OCI-LY3 (cell line): ENCODE data around the gene TNFRSF21.

Experiments used
- EZH2phosphoT487 ChIP-seq: fragments of 200-600 bp; shearing (Covaris generic); IDR thresholded peaks from 2 replicates; pipeline ENCODE4 v1.6.1; 2018; ENCODE audit warnings: antibody characterized with exemption, mixed run types, low read depth
- TF ChIP-seq, protein P1 (sequence below): fragments of 200-600, 300-600 bp; sonication (generic); IDR thresholded peaks from 2 replicates; pipeline ENCODE4 v1.5.1; 2014; ENCODE audit warnings: antibody characterized with exemption, low read length, low read depth

DNA sequence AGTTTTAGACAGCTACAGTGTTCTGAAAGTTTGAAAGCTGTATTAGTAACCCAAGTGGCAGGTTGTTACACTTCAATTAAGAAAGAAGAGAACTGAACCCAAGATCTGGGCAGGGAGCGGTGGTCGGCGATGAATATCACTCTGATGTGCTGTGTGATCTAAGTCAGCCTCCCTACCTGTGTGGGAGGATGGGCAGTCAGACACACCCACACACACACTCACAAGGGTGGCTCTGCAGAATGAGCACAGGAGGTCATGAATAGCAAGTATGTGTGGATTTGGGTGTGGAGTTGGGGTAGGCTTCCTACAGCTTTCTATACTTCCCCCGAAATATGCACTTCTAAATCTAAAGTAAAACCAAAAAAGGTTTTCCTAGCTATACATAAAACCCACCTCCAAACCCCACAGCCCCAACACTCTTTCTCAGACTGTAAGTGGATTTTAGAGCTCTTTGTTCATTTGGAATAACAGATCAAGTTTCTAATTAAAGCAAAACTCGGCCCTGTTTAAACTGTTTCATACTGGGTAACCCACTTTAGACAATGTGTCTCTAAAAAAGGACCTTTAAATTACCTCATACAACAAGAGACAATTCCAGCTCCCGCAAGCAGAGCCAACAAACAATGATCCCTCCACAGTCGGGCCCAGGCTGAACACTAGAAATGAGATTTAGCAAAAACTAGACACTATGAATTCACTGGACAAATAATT, 19.4 kb downstream of the TNFRSF21 start:
- TF ChIP-seq, protein P1, sequence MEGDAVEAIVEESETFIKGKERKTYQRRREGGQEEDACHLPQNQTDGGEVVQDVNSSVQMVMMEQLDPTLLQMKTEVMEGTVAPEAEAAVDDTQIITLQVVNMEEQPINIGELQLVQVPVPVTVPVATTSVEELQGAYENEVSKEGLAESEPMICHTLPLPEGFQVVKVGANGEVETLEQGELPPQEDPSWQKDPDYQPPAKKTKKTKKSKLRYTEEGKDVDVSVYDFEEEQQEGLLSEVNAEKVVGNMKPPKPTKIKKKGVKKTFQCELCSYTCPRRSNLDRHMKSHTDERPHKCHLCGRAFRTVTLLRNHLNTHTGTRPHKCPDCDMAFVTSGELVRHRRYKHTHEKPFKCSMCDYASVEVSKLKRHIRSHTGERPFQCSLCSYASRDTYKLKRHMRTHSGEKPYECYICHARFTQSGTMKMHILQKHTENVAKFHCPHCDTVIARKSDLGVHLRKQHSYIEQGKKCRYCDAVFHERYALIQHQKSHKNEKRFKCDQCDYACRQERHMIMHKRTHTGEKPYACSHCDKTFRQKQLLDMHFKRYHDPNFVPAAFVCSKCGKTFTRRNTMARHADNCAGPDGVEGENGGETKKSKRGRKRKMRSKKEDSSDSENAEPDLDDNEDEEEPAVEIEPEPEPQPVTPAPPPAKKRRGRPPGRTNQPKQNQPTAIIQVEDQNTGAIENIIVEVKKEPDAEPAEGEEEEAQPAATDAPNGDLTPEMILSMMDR: no peak
- TF ChIP-seq EZH2phosphoT487: no peak
